ENCODE data around the gene TMIGD2. TPM values are rescaled to one million over a fixed set of nuclear protein-coding genes. Genes with fewer than 3 reads are reported as not detected.

The TMIGD2 gene
- total RNA-seq, 3 donors from 2014 or later: not detected

DNA sequence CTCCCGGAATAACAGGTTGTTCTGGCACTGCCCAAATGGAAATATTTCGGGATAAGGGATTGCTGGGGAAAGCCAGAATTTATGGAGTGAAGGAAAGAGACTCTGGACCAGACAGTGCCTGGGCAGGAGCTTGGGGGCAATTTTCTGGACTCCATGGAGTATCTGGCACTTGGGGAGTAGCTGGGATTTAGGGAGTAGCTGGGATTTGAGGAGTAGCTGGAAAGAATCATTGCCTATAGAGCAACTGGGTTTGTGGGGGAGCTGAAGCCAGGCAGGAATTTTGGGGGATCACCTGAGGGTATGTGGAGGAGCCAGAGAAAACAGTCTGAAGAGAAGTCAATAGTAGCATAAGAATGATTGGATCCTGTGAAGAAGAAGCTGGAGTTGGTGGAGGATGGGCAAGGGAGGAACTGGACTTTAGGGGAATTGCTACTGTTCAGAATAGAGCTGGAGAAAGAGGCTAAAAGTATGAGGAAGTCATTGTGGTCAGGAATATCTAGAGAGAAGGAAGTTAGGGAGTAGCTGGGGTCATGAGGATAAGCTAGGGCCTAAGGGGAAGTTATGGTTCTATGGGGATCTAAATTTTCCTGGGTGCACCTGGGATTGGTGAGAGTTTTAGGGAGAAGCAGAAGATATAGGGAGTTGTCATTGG is 17.0 kb upstream of the TMIGD2 start:
- intact Hi-C loops (cut with DNase I; ENCODE audit: low total_unique reads): loop anchor here (5.0 kb wide), 1 partner anchor 1738 kb away; no protein-coding TSS in a partner anchor
- no peaks in the 10 kb centered on the region for H3K36me3 ChIP-seq
- H3K9me3 ChIP-seq: no peaks in the 10 kb centered on the region
- H3K27ac ChIP-seq: no peak overlapping the region
- DNase-seq (ENCODE audit: low spot score in 2 of 2): no peak
- H3K4me3 ChIP-seq: no peak overlapping the region
- H3K27me3 ChIP-seq: no peaks in the 10 kb centered on the region
- H3K4me1 ChIP-seq: no peaks in the 10 kb centered on the region
- TF ChIP-seq, protein P1, sequence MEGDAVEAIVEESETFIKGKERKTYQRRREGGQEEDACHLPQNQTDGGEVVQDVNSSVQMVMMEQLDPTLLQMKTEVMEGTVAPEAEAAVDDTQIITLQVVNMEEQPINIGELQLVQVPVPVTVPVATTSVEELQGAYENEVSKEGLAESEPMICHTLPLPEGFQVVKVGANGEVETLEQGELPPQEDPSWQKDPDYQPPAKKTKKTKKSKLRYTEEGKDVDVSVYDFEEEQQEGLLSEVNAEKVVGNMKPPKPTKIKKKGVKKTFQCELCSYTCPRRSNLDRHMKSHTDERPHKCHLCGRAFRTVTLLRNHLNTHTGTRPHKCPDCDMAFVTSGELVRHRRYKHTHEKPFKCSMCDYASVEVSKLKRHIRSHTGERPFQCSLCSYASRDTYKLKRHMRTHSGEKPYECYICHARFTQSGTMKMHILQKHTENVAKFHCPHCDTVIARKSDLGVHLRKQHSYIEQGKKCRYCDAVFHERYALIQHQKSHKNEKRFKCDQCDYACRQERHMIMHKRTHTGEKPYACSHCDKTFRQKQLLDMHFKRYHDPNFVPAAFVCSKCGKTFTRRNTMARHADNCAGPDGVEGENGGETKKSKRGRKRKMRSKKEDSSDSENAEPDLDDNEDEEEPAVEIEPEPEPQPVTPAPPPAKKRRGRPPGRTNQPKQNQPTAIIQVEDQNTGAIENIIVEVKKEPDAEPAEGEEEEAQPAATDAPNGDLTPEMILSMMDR (IDR thresholded peaks at IDR 0.05): no peak
- TF ChIP-seq POLR2AphosphoS5 (IDR thresholded peaks at IDR 0.05) (no peak), POLR2A (IDR thresholded peaks at IDR 0.05) (no peak)

DNA sequence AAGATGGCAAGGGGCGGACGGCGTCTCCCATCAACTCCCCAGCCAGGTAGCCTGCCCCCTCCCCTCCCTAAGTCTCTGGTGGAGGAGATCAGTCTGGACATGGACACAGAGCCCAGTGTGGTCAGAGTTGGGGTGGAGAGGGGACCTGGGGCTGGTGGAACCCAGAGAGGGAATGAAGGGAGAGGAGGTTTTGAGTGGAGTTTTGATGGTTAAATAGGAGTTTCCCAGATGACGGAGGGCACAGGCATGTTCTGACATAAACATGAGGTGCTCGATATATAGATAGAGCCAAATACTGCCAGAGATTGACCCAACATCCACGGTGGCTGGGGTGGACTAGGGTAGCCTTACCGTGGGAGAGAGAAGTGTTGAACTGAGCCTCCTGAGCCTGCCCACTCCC is 16.3 kb upstream of the TMIGD2 start:
- Histone ChIP-seq H3K27me3 (no peaks in the 10 kb centered on the region), H3K9me3 (no peaks in the 10 kb centered on the region), H3K4me1 (no peaks in the 10 kb centered on the region), H3K36me3 (no peaks in the 10 kb centered on the region), H3K27ac (no peak overlapping the region), H3K4me3 (no peak overlapping the region)
- TF ChIP-seq, protein P1 (IDR thresholded peaks at IDR 0.05): no peak
- no peak for TF ChIP-seq POLR2A (IDR thresholded peaks at IDR 0.05)
- TF ChIP-seq POLR2AphosphoS5 (IDR thresholded peaks at IDR 0.05): no peak
- intact Hi-C loops (cut with DNase I; ENCODE audit: low total_unique reads): loop anchor here (5.0 kb wide), 1 partner anchor 1739 kb away; no protein-coding TSS in a partner anchor
- no peak for DNase-seq (ENCODE audit: low spot score in 2 of 2)

DNA sequence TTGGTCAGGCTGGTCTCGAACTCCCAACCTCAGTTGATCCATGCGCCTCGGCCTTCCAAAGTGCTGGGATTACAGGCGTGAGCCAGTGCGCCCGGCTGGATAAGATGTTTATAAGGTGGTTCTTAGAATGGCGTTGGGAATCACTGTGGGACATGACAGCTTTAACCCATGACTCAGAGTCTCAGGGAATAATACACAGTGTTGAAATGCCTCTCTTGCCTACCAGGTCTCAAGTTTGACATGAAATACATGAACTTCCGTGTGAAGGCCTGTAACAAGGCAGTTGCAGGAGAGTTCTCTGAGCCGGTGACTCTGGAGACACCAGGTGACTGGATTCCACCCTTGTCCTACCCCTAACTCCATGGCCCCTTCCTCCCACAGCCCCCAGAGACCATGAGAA is 14.8 kb upstream of the TMIGD2 start:
- no peak overlapping the region for H3K4me3 ChIP-seq
- H3K9me3 ChIP-seq: no peaks in the 10 kb centered on the region
- H3K27ac ChIP-seq: no peak overlapping the region
- no peak for DNase-seq (ENCODE audit: low spot score in 2 of 2)
- no peak for TF ChIP-seq POLR2AphosphoS5 (IDR thresholded peaks at IDR 0.05)
- no peak for TF ChIP-seq POLR2A (IDR thresholded peaks at IDR 0.05)
- TF ChIP-seq, protein P1 (IDR thresholded peaks at IDR 0.05): no peak
- intact Hi-C loops (cut with DNase I; ENCODE audit: low total_unique reads): loop anchor here (5.0 kb wide), 1 partner anchor 1740 kb away; no protein-coding TSS in a partner anchor
- no peaks in the 10 kb centered on the region for H3K4me1 ChIP-seq
- no peaks in the 10 kb centered on the region for H3K36me3 ChIP-seq
- no peaks in the 10 kb centered on the region for H3K27me3 ChIP-seq

DNA sequence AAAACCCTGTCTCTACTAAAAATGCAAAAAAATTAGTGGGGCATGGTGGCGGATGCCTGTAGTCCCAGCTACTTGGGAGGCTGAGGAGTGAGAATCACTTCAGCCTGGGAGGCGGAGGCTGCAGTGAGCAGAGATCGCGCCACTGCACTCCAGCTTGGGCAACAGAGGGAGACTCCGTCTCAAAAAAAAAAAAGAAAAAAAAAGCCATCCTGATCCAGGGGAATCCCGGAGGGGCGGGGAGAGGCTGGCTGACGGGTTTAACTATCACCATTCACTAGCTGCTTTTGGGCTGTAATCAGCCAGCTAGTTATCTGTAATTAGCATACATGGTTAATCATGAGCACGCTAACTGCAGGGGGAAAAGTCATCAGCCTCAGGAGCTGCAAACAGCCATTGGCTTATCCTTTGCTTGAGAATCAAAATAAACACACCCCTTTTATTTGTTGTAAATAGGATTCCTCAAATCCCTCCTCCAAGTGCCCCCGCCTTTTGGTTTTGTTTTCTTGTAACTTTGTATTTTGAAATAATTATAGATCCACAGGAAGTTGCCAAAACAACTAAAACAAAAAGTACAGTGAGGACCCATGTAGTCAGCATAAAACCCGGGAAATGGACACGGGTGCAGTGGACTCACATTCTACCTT is 11.8 kb upstream of the TMIGD2 start:
- H3K27me3 ChIP-seq: no peaks in the 10 kb centered on the region
- TF ChIP-seq POLR2A (IDR thresholded peaks at IDR 0.05): no peak
- TF ChIP-seq POLR2AphosphoS5 (IDR thresholded peaks at IDR 0.05): no peak
- TF ChIP-seq, protein P1 (IDR thresholded peaks at IDR 0.05): no peak
- no peaks in the 10 kb centered on the region for H3K36me3 ChIP-seq
- no peaks in the 10 kb centered on the region for H3K4me1 ChIP-seq
- intact Hi-C loops (cut with DNase I; ENCODE audit: low total_unique reads): loop anchor here (5.0 kb wide), 1 partner anchor 1752 kb away; no protein-coding TSS in a partner anchor
- no peak for DNase-seq (ENCODE audit: low spot score in 2 of 2)
- H3K27ac ChIP-seq: no peak overlapping the region
- H3K9me3 ChIP-seq: no peaks in the 10 kb centered on the region
- H3K4me3 ChIP-seq: no peak overlapping the region

Data from breast epithelium (tissue), 4 donors.